ENCODE results near the gene FBXO46.

DNA sequence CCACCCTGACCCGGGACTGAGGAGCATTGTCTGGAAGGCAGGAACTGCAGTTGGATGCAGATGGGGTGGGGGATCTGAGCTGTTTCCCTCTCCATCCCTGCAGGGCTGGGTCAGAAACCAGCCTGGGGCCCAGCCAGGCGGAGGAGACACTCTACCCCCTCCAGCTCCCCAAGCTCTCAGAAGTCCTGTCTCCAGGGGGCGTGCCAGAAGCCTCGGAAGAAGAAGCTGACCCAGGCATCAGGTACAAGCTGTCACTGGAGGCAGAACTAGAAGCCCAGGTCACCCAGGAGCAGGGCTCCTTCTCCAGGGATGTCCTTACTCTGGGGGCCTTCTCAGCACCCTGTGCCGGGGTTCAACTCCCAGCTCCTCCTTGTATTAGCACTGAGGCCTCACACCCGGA is 22.9 kb upstream of the FBXO46 start:
- TF ChIP-seq POLR2A (IDR thresholded peaks at IDR 0.05; ENCODE audit: low read depth, low read length) (no peak), POLR2AphosphoS5 (IDR thresholded peaks at IDR 0.05; ENCODE audit: low read depth, low read length) (no peak)
